ENCODE results near the gene STEAP4.

STEAP4 gene

GRCh38 chr7:88256906-88257305 is 49.8 kb downstream of the STEAP4 start:
- TF ChIP-seq Cebpa-rat (IDR thresholded peaks at IDR 0.05): no peak
- Histone ChIP-seq H4K20me1 (no peaks in the 10 kb centered on the region), H3K4me3 (no peak overlapping the region), H3K4me2 (no peak overlapping the region), H3K4me1 (no peaks in the 10 kb centered on the region), H3K9ac (no peak overlapping the region), H3K36me3 (no peaks in the 10 kb centered on the region), H3K27ac (no peak overlapping the region), H3K9me3 (peaks cover 20% of the 10 kb centered on the region), H3K27me3 (no peaks in the 10 kb centered on the region)

DNA sequence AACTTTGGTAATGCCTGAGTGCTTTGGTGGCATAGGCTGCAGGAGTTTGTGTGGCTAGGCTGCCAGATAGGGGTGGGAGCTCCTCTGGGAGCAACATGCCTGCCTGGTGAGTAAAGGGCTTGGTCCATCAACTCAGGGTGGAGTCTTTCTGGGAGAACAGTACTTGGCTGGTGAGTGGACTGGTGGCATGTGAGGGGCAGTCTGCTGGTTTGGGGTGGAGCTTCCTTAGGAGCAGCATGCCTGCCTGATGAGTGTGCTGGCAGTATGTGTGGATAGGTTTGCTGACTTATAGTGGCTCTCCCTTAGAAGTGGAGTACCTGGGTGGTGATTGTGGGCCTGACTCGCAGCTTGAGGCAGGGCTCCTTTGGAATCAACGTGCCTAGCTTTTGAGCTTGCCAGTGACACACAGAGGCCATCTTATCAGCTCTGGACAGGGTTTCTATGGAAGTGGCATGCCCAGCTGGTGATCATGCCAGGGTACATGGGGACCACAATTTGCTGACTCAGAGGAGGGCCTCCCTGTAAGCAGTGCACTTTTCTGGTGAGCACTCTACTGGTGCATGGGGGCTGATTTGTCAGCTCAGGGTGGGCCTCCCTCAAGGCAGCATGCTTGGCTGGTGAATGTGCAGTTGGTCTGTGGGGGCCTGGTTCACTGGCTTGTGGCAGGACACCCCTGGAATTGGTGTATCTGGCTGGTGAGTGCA is 51.8 kb downstream of the STEAP4 start:
- Histone ChIP-seq H3K4me2 (no peak overlapping the region), H3K27ac (no peak overlapping the region), H3K9ac (no peak overlapping the region), H3K4me1 (no peaks in the 10 kb centered on the region), H4K20me1 (no peaks in the 10 kb centered on the region), H3K4me3 (no peak overlapping the region), H3K27me3 (no peaks in the 10 kb centered on the region), H3K9me3 (peaks cover 20% of the 10 kb centered on the region), H3K36me3 (no peaks in the 10 kb centered on the region)
- TF ChIP-seq Cebpa-rat (IDR thresholded peaks at IDR 0.05): no peak

DNA sequence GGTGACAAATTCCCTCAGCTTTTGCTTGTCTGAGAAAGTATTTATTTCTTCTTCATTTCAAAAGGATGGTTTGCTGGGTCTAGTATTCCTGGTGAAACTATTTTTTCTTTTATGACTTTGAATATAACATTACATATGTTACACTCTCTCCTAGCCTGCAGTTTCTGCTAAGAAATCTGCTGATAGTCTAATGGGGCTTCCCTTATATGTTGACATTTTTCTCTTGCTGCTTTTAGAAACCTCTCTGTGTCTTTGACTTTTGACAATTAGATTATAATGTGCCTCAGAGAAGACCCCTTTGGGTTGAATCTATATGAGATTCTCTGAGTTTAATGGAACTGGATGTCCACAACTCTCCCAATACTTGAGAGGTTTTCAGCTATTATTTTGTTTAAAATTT is 53.1 kb downstream of the STEAP4 start:
- H3K9ac ChIP-seq: no peak overlapping the region
- no peak for TF ChIP-seq Cebpa-rat (IDR thresholded peaks at IDR 0.05)
- H3K9me3 ChIP-seq: peaks cover 20% of the 10 kb centered on the region
- no peak overlapping the region for H3K4me2 ChIP-seq
- H3K27me3 ChIP-seq: no peaks in the 10 kb centered on the region
- H3K36me3 ChIP-seq: no peaks in the 10 kb centered on the region
- no peak overlapping the region for H3K4me3 ChIP-seq
- no peaks in the 10 kb centered on the region for H4K20me1 ChIP-seq
- H3K27ac ChIP-seq: no peak overlapping the region
- no peaks in the 10 kb centered on the region for H3K4me1 ChIP-seq

- no peak overlapping the region for H3K4me3 ChIP-seq
- no peak overlapping the region for H3K9ac ChIP-seq
- TF ChIP-seq Cebpa-rat (IDR thresholded peaks at IDR 0.05): no peak
- no peaks in the 10 kb centered on the region for H3K36me3 ChIP-seq
- H4K20me1 ChIP-seq: no peaks in the 10 kb centered on the region
- no peaks in the 10 kb centered on the region for H3K4me1 ChIP-seq
- H3K4me2 ChIP-seq: no peak overlapping the region
- H3K27me3 ChIP-seq: no peaks in the 10 kb centered on the region
- H3K27ac ChIP-seq: no peak overlapping the region
- H3K9me3 ChIP-seq: no peaks in the 10 kb centered on the region
Measured at GRCh38 chr7:88244258-88244657, 62.4 kb downstream of the STEAP4 start.

DNA sequence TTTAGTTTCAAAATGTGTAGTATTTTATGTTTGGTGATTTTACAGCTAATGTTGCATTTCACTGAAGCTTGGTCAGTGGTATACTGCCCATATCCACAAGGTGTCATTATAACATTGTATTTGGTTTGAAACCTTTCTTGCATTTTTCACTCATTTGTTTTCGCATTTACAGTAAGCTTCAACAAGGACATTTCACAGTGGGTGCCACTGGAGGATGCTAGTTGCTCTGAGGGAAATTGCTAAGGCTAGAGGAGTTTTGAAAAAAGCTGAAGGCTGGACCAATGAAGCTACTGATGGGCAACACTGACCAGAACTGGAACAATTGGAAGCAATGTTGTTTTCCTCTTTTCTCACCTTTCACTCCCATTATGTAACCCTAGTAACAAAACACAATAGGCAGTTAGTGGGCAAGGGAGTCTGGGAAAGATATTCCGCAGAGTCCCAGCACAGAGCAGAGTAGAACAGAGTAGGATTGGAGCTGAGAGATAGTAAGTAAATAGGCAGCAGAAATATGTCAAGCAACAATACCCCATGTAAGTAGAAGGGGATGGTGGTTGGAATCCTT is 63.3 kb downstream of the STEAP4 start:
- H3K4me2 ChIP-seq: no peak overlapping the region
- TF ChIP-seq Cebpa-rat (IDR thresholded peaks at IDR 0.05): no peak
- no peaks in the 10 kb centered on the region for H3K36me3 ChIP-seq

DNA sequence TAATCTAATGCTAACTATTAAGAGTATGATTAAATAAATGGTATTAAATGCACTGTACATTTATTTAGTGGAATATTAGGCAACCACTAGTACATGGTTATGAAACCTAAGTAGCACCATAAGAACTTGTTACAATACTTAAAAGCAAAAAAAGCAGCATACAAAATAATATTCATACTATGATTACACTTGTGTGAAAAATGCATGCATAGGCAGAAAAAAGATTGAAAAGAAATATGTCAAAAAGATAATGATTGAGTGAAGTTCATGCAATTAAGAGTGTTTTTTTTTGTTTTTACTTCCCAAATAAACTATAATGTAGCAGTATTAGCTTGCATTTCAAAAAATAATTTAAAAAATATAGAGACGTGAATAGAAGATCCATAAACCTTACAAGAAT is 66.8 kb downstream of the STEAP4 start:
- no peak for TF ChIP-seq Cebpa-rat (IDR thresholded peaks at IDR 0.05)
- H4K20me1 ChIP-seq: no peaks in the 10 kb centered on the region
- no peak overlapping the region for H3K27ac ChIP-seq
- no peak overlapping the region for H3K9ac ChIP-seq
- H3K9me3 ChIP-seq: no peaks in the 10 kb centered on the region
- no peaks in the 10 kb centered on the region for H3K36me3 ChIP-seq
- H3K27me3 ChIP-seq: no peaks in the 10 kb centered on the region
- H3K4me1 ChIP-seq: 0 out of 2 replicates have a peak, but pooled peaks cover 4% of the 10 kb centered on the region
- no peak overlapping the region for H3K4me3 ChIP-seq
- H3K4me2 ChIP-seq: no peak overlapping the region

More for the DNA sequence above, 63.3 kb downstream of the STEAP4 start:
- no peak overlapping the region for H3K27ac ChIP-seq
- no peaks in the 10 kb centered on the region for H3K9me3 ChIP-seq
- no peak overlapping the region for H3K9ac ChIP-seq
- H3K4me1 ChIP-seq: no peaks in the 10 kb centered on the region
- no peak overlapping the region for H3K4me3 ChIP-seq
- no peaks in the 10 kb centered on the region for H4K20me1 ChIP-seq
- H3K27me3 ChIP-seq: no peaks in the 10 kb centered on the region

- Histone ChIP-seq H3K4me2 (no peak overlapping the region), H3K36me3 (no peaks in the 10 kb centered on the region), H3K4me3 (no peak overlapping the region), H4K20me1 (no peaks in the 10 kb centered on the region), H3K9me3 (no peaks in the 10 kb centered on the region), H3K27me3 (no peaks in the 10 kb centered on the region), H3K4me1 (peaks cover 15% of the 10 kb centered on the region; the same call in 1 of the 2 replicates), H3K27ac (no peak overlapping the region), H3K9ac (no peak overlapping the region)
- no peak for TF ChIP-seq Cebpa-rat (IDR thresholded peaks at IDR 0.05)
Measured at GRCh38 chr7:88233828-88234227, 72.9 kb downstream of the STEAP4 start.

DNA sequence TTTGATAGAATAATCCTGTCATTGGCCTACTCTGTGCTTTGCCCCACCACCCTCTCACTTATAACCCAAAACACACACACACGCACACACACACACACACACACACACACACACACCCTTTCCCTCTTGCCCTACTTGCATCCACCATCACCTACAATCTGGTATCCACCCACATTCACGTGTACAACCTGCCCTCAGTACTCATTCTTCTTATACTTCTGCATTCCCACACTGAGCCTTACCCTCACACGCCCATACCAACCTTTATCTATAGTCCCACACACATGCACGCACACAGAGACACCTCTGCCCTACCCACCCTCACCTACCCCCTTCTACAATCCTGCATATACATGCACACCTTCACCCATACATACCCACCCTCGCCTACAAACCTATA is 76.0 kb downstream of the STEAP4 start:
- Histone ChIP-seq H3K9me3 (peaks cover 4% of the 10 kb centered on the region; the same call in 1 of the 2 replicates), H3K4me3 (no peak overlapping the region), H3K9ac (no peak overlapping the region), H3K4me2 (no peak overlapping the region), H3K4me1 (peaks cover 11% of the 10 kb centered on the region; the same call in 1 of the 2 replicates), H3K36me3 (no peaks in the 10 kb centered on the region), H3K27ac (no peak overlapping the region), H3K27me3 (no peaks in the 10 kb centered on the region), H4K20me1 (no peaks in the 10 kb centered on the region)
- no peak for TF ChIP-seq Cebpa-rat (IDR thresholded peaks at IDR 0.05)

- Histone ChIP-seq H3K9ac (no peak overlapping the region), H3K9me3 (peaks cover 4% of the 10 kb centered on the region; the same call in 1 of the 2 replicates), H3K4me3 (no peak overlapping the region), H3K4me2 (no peak overlapping the region), H3K27me3 (no peaks in the 10 kb centered on the region), H3K36me3 (no peaks in the 10 kb centered on the region), H3K27ac (no peak overlapping the region), H4K20me1 (no peaks in the 10 kb centered on the region), H3K4me1 (peaks cover 11% of the 10 kb centered on the region; the same call in 1 of the 2 replicates)
- no peak for TF ChIP-seq Cebpa-rat (IDR thresholded peaks at IDR 0.05)
Measured at GRCh38 chr7:88229302-88229995, 77.2 kb downstream of the STEAP4 start.
